Measurements from ENCODE around the gene ICA1. TPM values are rescaled to one million over a fixed set of nuclear protein-coding genes. Genes with fewer than 3 reads are reported as not detected.

Gene ICA1
- total and polyA plus RNA-seq, 2 of the 13 experiments (the other 11 are each of a cell fraction or from before 2014, with no cell fraction given), result 0.29 TPM; not detected in 1

- WGBS (ENCODE audit: low lambda C conversion rate), result 53% methylated on average over 6 of the region's 6 CpGs
- no peaks in the 10 kb centered on the region for H3K9me3 ChIP-seq (ENCODE audit: low read length)
- BruUV-seq (replicated peaks), result no TSS peak
- intact Hi-C loops (cut with micrococcal nuclease; ENCODE audit: unreplicated experiment), result no loop called here
- H3K4me3 ChIP-seq (replicated peaks in 1 of 3; ENCODE audit: insufficient read depth in 1 of 3, low read depth in 2 of 3, low read length in 3 of 3), result no peak overlapping the region
- H3K27ac ChIP-seq (ENCODE audit: extremely low read length, insufficient read depth, low read length), result no peak overlapping the region
- H3K79me2 ChIP-seq (ENCODE audit: insufficient read depth, low read length), result no peaks in the 10 kb centered on the region
- ATAC-seq (no peak), DNase-seq (ENCODE audit: low spot score) (no peak), FAIRE-seq (no peak)
- ChIA-PET POLR2A (no interaction called here), CTCF (ENCODE audit: low intra/inter-chr PET ratio, low total read pairs) (no interaction called here)
- H4K20me1 ChIP-seq (ENCODE audit: insufficient read depth, low read length), result no peaks in the 10 kb centered on the region
- no peaks in the 10 kb centered on the region for H3K4me1 ChIP-seq (ENCODE audit: insufficient read depth, low read length)
- no peak overlapping the region for H3K9ac ChIP-seq (ENCODE audit: insufficient read depth, low read depth, low read length)
- H3K4me2 ChIP-seq (ENCODE audit: low read depth, low read length), result no peak overlapping the region
- no peak overlapping the region for H2AFZ ChIP-seq (ENCODE audit: low read length)
- TF ChIP-seq MATR3 (CRISPR knock-in tag; IDR thresholded peaks at IDR 0.05) (no peak), ZNF614 (CRISPR knock-in tag; IDR thresholded peaks at IDR 0.05; ENCODE audit: borderline replicate concordance) (no peak), ZNF335 (CRISPR knock-in tag; IDR thresholded peaks at IDR 0.05) (no peak), PHF8 (CRISPR knock-in tag; IDR thresholded peaks at IDR 0.05) (no peak), LRRFIP1 (CRISPR knock-in tag; conservative IDR thresholded peaks at IDR 0.05) (no peak), ZNF607 (CRISPR knock-in tag; IDR thresholded peaks at IDR 0.05; ENCODE audit: borderline replicate concordance) (no peak), MAFF (IDR thresholded peaks at IDR 0.05; ENCODE audit: low read depth, low read length) (0 out of 2 replicates have a peak, but pooled peaks have one; percentile 11), ZMYM4 (CRISPR knock-in tag; IDR thresholded peaks at IDR 0.05) (no peak), KDM1A (CRISPR knock-in tag; IDR thresholded peaks at IDR 0.05) (no peak), ZNF775 (CRISPR knock-in tag; IDR thresholded peaks at IDR 0.05; ENCODE audit: borderline replicate concordance) (no peak), TFAP4 (IDR thresholded peaks at IDR 0.05; ENCODE audit: borderline replicate concordance, low read depth) (no peak), ZBTB44 (CRISPR knock-in tag; IDR thresholded peaks at IDR 0.05) (no peak), MED13 (CRISPR knock-in tag; IDR thresholded peaks at IDR 0.05) (no peak), ISL2 (CRISPR knock-in tag; IDR thresholded peaks at IDR 0.05) (no peak), MAFK (conservative IDR thresholded peaks at IDR 0.05 in 1 of 2, IDR thresholded peaks at IDR 0.05 in 1 of 2; ENCODE audit: low read length in 2 of 2) (0 out of 4 replicates have a peak, but pooled peaks of 1 of the 2 experiments have one; percentile 13)
- no peaks in the 10 kb centered on the region for H3K36me3 ChIP-seq (replicated peaks in 1 of 2; ENCODE audit: control insufficient read depth in 1 of 2, insufficient read depth in 2 of 2, low read length in 2 of 2)
- H3K27me3 ChIP-seq (ENCODE audit: control insufficient read depth in 1 of 2, insufficient read depth in 2 of 2, low read length in 2 of 2), result no peaks in the 10 kb centered on the region
- in situ Hi-C loops (cut with HindIII; ENCODE audit: extremely low pct_ligation_motif_present, low pct_unique_long_range_greater_than_20kb), result no loop called here
Observed at GRCh38 chr7:8228766-8229674, 32.9 kb downstream of the ICA1 start.
